Mammary epithelial cell (primary cell): ENCODE measurements around the gene GOLT1B.

Experiments
- EZH2 ChIP-seq: IDR thresholded peaks from 2 replicates; pipeline ENCODE4 v1.6.1; 2012; ENCODE audit warnings: low read length, inconsistent platforms, borderline replicate concordance
- TF ChIP-seq, protein P1 (sequence below), 2 donors: IDR thresholded peaks in 1 of 2; conservative IDR thresholded peaks in 1 of 2; 2 replicates each; pipeline ENCODE4 v1.5.1; 2011 to 2012; ENCODE audit warnings: inconsistent platforms in 2 of 2, low read length in 2 of 2, mild to moderate bottlenecking in 2 of 2, control low read depth in 1 of 2, low read depth in 1 of 2; ENCODE audit not compliant: insufficient read depth in 1 of 2; ENCODE audit errors: extremely low read depth in 1 of 2

DNA sequence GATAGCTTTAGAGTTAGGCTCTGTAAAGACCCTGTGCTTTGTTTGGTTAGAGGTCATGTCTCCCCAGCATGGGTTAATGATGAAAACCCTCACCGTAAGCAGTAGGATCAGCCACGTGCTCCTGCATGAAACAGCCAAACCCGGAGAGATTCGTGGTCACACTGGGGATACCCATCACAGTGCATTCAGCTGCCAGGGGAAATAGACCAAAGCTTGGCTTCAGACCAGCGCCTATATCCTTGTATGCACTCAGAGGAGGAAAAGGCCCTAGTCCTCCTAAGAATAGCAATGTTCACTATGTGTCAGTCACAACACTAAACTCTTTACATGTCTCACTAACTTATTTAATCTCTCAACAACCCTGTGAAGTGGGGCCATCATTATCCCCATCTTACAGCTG is 40.8 kb downstream of the GOLT1B start:
- TF ChIP-seq, protein P1, sequence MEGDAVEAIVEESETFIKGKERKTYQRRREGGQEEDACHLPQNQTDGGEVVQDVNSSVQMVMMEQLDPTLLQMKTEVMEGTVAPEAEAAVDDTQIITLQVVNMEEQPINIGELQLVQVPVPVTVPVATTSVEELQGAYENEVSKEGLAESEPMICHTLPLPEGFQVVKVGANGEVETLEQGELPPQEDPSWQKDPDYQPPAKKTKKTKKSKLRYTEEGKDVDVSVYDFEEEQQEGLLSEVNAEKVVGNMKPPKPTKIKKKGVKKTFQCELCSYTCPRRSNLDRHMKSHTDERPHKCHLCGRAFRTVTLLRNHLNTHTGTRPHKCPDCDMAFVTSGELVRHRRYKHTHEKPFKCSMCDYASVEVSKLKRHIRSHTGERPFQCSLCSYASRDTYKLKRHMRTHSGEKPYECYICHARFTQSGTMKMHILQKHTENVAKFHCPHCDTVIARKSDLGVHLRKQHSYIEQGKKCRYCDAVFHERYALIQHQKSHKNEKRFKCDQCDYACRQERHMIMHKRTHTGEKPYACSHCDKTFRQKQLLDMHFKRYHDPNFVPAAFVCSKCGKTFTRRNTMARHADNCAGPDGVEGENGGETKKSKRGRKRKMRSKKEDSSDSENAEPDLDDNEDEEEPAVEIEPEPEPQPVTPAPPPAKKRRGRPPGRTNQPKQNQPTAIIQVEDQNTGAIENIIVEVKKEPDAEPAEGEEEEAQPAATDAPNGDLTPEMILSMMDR (conservative IDR thresholded peaks at IDR 0.05 in 1 of 2, IDR thresholded peaks at IDR 0.05 in 1 of 2; ENCODE audit: extremely low read depth in 1 of 2, insufficient read depth in 1 of 2, low read depth in 1 of 2, low read length in 2 of 2): no peak
- no peak for TF ChIP-seq EZH2
